Naive B cell (primary cell): ENCODE results near the gene SENP6. TPM values are rescaled to one million over a fixed set of nuclear protein-coding genes. Genes with fewer than 3 reads are reported as not detected.
A peak's percentile ranks its signal among the peaks of the same experiment; 100 is the strongest.
"Not testable (repeated sequence)": the region's sequence is repeated elsewhere in the genome, so short reads cannot be mapped to it uniquely, and the experiment has no call there.

Experiments used
- ATAC-seq, 2 donors: fragments of 150-1000 bp; cut with Tn5 transposase; 2 replicates each; pipeline ENCODE4 v1.10.0; 2021; ENCODE audit warnings: low read depth in 2 of 2, mild to moderate bottlenecking in 2 of 2, moderate library complexity in 2 of 2
- DNase-seq: peaks from one replicate; pipeline ENCODE4 v3.0.0; 2022
- H3K27ac Mint-ChIP-seq, 6 donors: one replicate each; pipeline ENCODE4 v1.8.0; 2020 to 2022; ENCODE audit warnings: mild to moderate bottlenecking in 6 of 6, mixed read lengths in 6 of 6, moderate library complexity in 5 of 6, inconsistent platforms in 2 of 6
- H3K27me3 Mint-ChIP-seq, 3 donors: one replicate each; pipeline ENCODE4 v1.8.0; 2021 to 2022; ENCODE audit warnings: mixed read lengths in 3 of 3, mild to moderate bottlenecking in 1 of 3
- H3K36me3 Mint-ChIP-seq, 2 donors: one replicate each; pipeline ENCODE4 v1.8.0; 2020 to 2022; ENCODE audit warnings: mixed read lengths in 2 of 2, inconsistent platforms in 1 of 2, mild to moderate bottlenecking in 1 of 2
- H3K4me1 Mint-ChIP-seq, 3 donors: one replicate each; pipeline ENCODE4 v1.8.0; 2020 to 2022; ENCODE audit warnings: mixed read lengths in 3 of 3, inconsistent platforms in 1 of 3, mild to moderate bottlenecking in 1 of 3, moderate library complexity in 1 of 3
- H3K4me3 Mint-ChIP-seq, 8 donors: one replicate each; pipeline ENCODE4 v1.8.0; 2020 to 2022; ENCODE audit warnings: mild to moderate bottlenecking in 8 of 8, mixed read lengths in 8 of 8, moderate library complexity in 8 of 8, inconsistent platforms in 2 of 8
- H3K9me3 Mint-ChIP-seq, 7 donors: one replicate each; pipeline ENCODE4 v1.8.0; 2020 to 2022; ENCODE audit warnings: mixed read lengths in 7 of 7, mild to moderate bottlenecking in 5 of 7, inconsistent platforms in 2 of 7, moderate library complexity in 1 of 7
- polyA plus RNA-seq, 6 donors: library from polyadenylated mRNA; unstranded; fragments of 300-500 nt; fragmentation: Illumina TruSeq; gene quantifications; one replicate each; pipeline ENCODE4 v1.2.3, GENCODE V29; 2021; ENCODE audit warnings: low read depth in 6 of 6

Gene SENP6
- polyA plus RNA-seq, 6 donors from 2014 or later: 48.8 to 79.7 (median 62.1) TPM

- Mint-ChIP-seq H3K36me3 (peaks cover 20 to 21% of the 10 kb centered on the region in 2 donors), H3K9me3 (no peaks in the 10 kb centered on the region), H3K4me1 (peaks cover 0 to 14% (median 4%) of the 10 kb centered on the region in 3 donors), H3K27ac (no peak overlapping the region), H3K4me3 (no peak overlapping the region), H3K27me3 (no peaks in the 10 kb centered on the region)
- ATAC-seq (no peak), DNase-seq (no peak)
Measured at GRCh38 chr6:75691012-75691411, 89.3 kb downstream of the SENP6 start.

- no peak for ATAC-seq
- Mint-ChIP-seq H3K9me3 (no peaks in the 10 kb centered on the region), H3K27me3 (no peaks in the 10 kb centered on the region), H3K27ac (no peak overlapping the region), H3K4me3 (no peak overlapping the region), H3K36me3 (peaks cover 7 to 20% of the 10 kb centered on the region in 2 donors), H3K4me1 (peaks cover 0 to 3% (median 0%) of the 10 kb centered on the region in 3 donors)
- DNase-seq: no peak
Measured at GRCh38 chr6:75693534-75693933, 91.9 kb downstream of the SENP6 start.

- no peak for ATAC-seq
- Mint-ChIP-seq H3K4me1 (no peaks in the 10 kb centered on the region), H3K36me3 (peaks cover 7 to 20% of the 10 kb centered on the region in 2 donors), H3K9me3 (no peaks in the 10 kb centered on the region), H3K4me3 (no peak overlapping the region), H3K27ac (no peak overlapping the region), H3K27me3 (no peaks in the 10 kb centered on the region)
- no peak for DNase-seq
Measured at GRCh38 chr6:75694406-75694805, 92.7 kb downstream of the SENP6 start.

- peaks cover 17 to 27% of the 10 kb centered on the region in 2 donors for H3K36me3 Mint-ChIP-seq
- DNase-seq, H3K4me3 Mint-ChIP-seq, ATAC-seq, H3K27me3 Mint-ChIP-seq, H3K4me1 Mint-ChIP-seq, H3K27ac Mint-ChIP-seq, H3K9me3 Mint-ChIP-seq: not testable (repeated sequence)
Measured at GRCh38 chr6:75708334-75708733, 106.7 kb downstream of the SENP6 start.

- no peaks in the 10 kb centered on the region for H3K9me3 Mint-ChIP-seq
- no peaks in the 10 kb centered on the region for H3K4me1 Mint-ChIP-seq
- no peak overlapping the region for H3K27ac Mint-ChIP-seq
- no peak for DNase-seq
- H3K4me3 Mint-ChIP-seq: no peak overlapping the region
- no peaks in the 10 kb centered on the region for H3K27me3 Mint-ChIP-seq
- no peak for ATAC-seq
- peaks cover 22 to 46% of the 10 kb centered on the region in 2 donors for H3K36me3 Mint-ChIP-seq
Measured at GRCh38 chr6:75711173-75711572, 109.5 kb downstream of the SENP6 start.

GRCh38 chr6:75719133-75719532 is 117.5 kb downstream of the SENP6 start:
- no peak for ATAC-seq
- Mint-ChIP-seq H3K36me3 (peaks cover 14 to 15% of the 10 kb centered on the region in 2 donors), H3K4me3 (no peak overlapping the region)

GRCh38 chr6:75723382-75723781 is 121.7 kb downstream of the SENP6 start:
- no peaks in the 10 kb centered on the region for H3K9me3 Mint-ChIP-seq
- H3K4me1 Mint-ChIP-seq: no peaks in the 10 kb centered on the region
- H3K27me3 Mint-ChIP-seq: peaks cover 0 to 4% (median 0%) of the 10 kb centered on the region in 3 donors
- ATAC-seq: no peak
- no peaks in the 10 kb centered on the region for H3K36me3 Mint-ChIP-seq
- no peak overlapping the region for H3K27ac Mint-ChIP-seq
- H3K4me3 Mint-ChIP-seq: no peak overlapping the region
- DNase-seq: no peak

More at GRCh38 chr6:75719133-75719532, 117.5 kb downstream of the SENP6 start:
- no peak for DNase-seq
- H3K9me3 Mint-ChIP-seq: no peaks in the 10 kb centered on the region
- H3K27ac Mint-ChIP-seq: no peak overlapping the region
- no peaks in the 10 kb centered on the region for H3K4me1 Mint-ChIP-seq
- H3K27me3 Mint-ChIP-seq: no peaks in the 10 kb centered on the region

GRCh38 chr6:75727206-75727605 is 125.5 kb downstream of the SENP6 start:
- peaks cover 0 to 5% (median 4%) of the 10 kb centered on the region in 3 donors for H3K27me3 Mint-ChIP-seq
- no peaks in the 10 kb centered on the region for H3K9me3 Mint-ChIP-seq
- no peaks in the 10 kb centered on the region for H3K36me3 Mint-ChIP-seq
- H3K4me3 Mint-ChIP-seq: no peak overlapping the region
- no peaks in the 10 kb centered on the region for H3K4me1 Mint-ChIP-seq
- H3K27ac Mint-ChIP-seq: no peak overlapping the region
- DNase-seq (no peak), ATAC-seq (no peak)

GRCh38 chr6:75731029-75731428 is 129.3 kb downstream of the SENP6 start:
- peak overlapping the region in 1 of 6 donors; percentile 4 for H3K27ac Mint-ChIP-seq
- H3K9me3 Mint-ChIP-seq: not testable (repeated sequence)

GRCh38 chr6:75735491-75736186 is 134.0 kb downstream of the SENP6 start:
- H3K4me3 Mint-ChIP-seq: no peak overlapping the region

More at GRCh38 chr6:75731029-75731428, 129.3 kb downstream of the SENP6 start:
- DNase-seq, H3K4me3 Mint-ChIP-seq, ATAC-seq, H3K36me3 Mint-ChIP-seq, H3K4me1 Mint-ChIP-seq: not testable (repeated sequence)
- H3K27me3 Mint-ChIP-seq: peaks cover 8 to 20% (median 16%) of the 10 kb centered on the region in 3 donors

GRCh38 chr6:75743971-75744370 is 142.3 kb downstream of the SENP6 start:
- H3K4me1 Mint-ChIP-seq: peaks cover 14 to 22% (median 17%) of the 10 kb centered on the region in 3 donors
- peaks cover 51 to 72% (median 58%) of the 10 kb centered on the region in 3 donors for H3K27me3 Mint-ChIP-seq
- ATAC-seq (no peak), DNase-seq (no peak)
- H3K36me3 Mint-ChIP-seq: peaks cover 0 to 8% of the 10 kb centered on the region in 2 donors
- H3K27ac Mint-ChIP-seq: no peak overlapping the region
- no peak overlapping the region for H3K4me3 Mint-ChIP-seq
- H3K9me3 Mint-ChIP-seq: peaks cover 0 to 5% (median 0%) of the 10 kb centered on the region in 7 donors

More at GRCh38 chr6:75735491-75736186, 134.0 kb downstream of the SENP6 start:
- ATAC-seq: no peak
- Mint-ChIP-seq H3K27ac (no peak overlapping the region), H3K4me1 (no peaks in the 10 kb centered on the region), H3K36me3 (peaks cover 0 to 6% of the 10 kb centered on the region in 2 donors), H3K27me3 (peaks cover 16 to 31% (median 28%) of the 10 kb centered on the region in 3 donors), H3K9me3 (peaks cover 0 to 6% (median 2%) of the 10 kb centered on the region in 7 donors)
- no peak for DNase-seq

- ATAC-seq: no peak
- Mint-ChIP-seq H3K36me3 (peaks cover 0 to 15% of the 10 kb centered on the region in 2 donors), H3K4me3 (no peak overlapping the region), H3K9me3 (peaks cover 0 to 8% (median 0%) of the 10 kb centered on the region in 7 donors), H3K27ac (no peak overlapping the region), H3K27me3 (peaks cover 51 to 75% (median 56%) of the 10 kb centered on the region in 3 donors), H3K4me1 (peaks cover 19 to 28% (median 26%) of the 10 kb centered on the region in 3 donors)
- no peak for DNase-seq
Measured at GRCh38 chr6:75745404-75745803, 143.7 kb downstream of the SENP6 start.

GRCh38 chr6:75746221-75746620 is 144.5 kb downstream of the SENP6 start:
- H3K36me3 Mint-ChIP-seq: peaks cover 0 to 15% of the 10 kb centered on the region in 2 donors
- DNase-seq: no peak
- peaks cover 19 to 29% (median 28%) of the 10 kb centered on the region in 3 donors for H3K4me1 Mint-ChIP-seq
- peaks cover 51 to 75% (median 61%) of the 10 kb centered on the region in 3 donors for H3K27me3 Mint-ChIP-seq
- no peak overlapping the region for H3K4me3 Mint-ChIP-seq
- ATAC-seq: no peak
- peaks cover 0 to 8% (median 0%) of the 10 kb centered on the region in 7 donors for H3K9me3 Mint-ChIP-seq
- H3K27ac Mint-ChIP-seq: no peak overlapping the region
